ENCODE data around the gene WWTR1. TPM values are rescaled to one million over a fixed set of nuclear protein-coding genes. Genes with fewer than 3 reads are reported as not detected.

The WWTR1 gene
- total and polyA plus RNA-seq, 2 experiments from 2014 or later: 25.1 to 26.2 TPM

- H3K79me2 ChIP-seq (replicated peaks; ENCODE audit: insufficient read depth): peaks cover 87% of the 10 kb centered on the region
- Mint-ChIP-seq H3K4me1 (peaks cover 38% of the 10 kb centered on the region), H3K36me3 (ENCODE audit: low read depth) (peaks cover 55% of the 10 kb centered on the region), H3K4me3 (no peak overlapping the region), H3K9me3 (no peaks in the 10 kb centered on the region), H3K27ac (peak overlapping the region; percentile 78; the same call in 1 of the 2 replicates), H3K27me3 (ENCODE audit: insufficient read depth, low read depth, poor library complexity) (peaks cover 15% of the 10 kb centered on the region)
- H3K36me3 ChIP-seq (ENCODE audit: insufficient read depth): peaks cover 14% of the 10 kb centered on the region; the same call in 1 of the 2 replicates
- TF ChIP-seq STAT1 (IDR thresholded peaks at IDR 0.05; ENCODE audit: unreplicated experiment): no peak
- H3K4me3 ChIP-seq: no peak overlapping the region
- peaks cover 25% of the 10 kb centered on the region for H3K4me1 ChIP-seq (ENCODE audit: insufficient read depth)
- peaks cover 7% of the 10 kb centered on the region; the same call in 1 of the 2 replicates for H3K27me3 ChIP-seq (ENCODE audit: insufficient read depth)
- 0 out of 2 replicates have a peak overlapping the region, but pooled peaks have one; percentile 60 for H3K4me2 ChIP-seq
- no peaks in the 10 kb centered on the region for H3F3A ChIP-seq (replicated peaks; ENCODE audit: low read depth)
- H4K20me1 ChIP-seq (replicated peaks; ENCODE audit: insufficient read depth): peaks cover 19% of the 10 kb centered on the region; the same call in 1 of the 2 replicates
- H2AFZ ChIP-seq: no peak overlapping the region
- ATAC-seq: no peak
- no peak for DNase-seq (ENCODE audit: low spot score)
- H3K27ac ChIP-seq (ENCODE audit: low read depth): no peak overlapping the region
- H3K9me2 ChIP-seq (ENCODE audit: insufficient read depth): no peaks in the 10 kb centered on the region
Measured at GRCh38 chr3:149653564-149653963, 4.3 kb downstream of the WWTR1 start.

DNA sequence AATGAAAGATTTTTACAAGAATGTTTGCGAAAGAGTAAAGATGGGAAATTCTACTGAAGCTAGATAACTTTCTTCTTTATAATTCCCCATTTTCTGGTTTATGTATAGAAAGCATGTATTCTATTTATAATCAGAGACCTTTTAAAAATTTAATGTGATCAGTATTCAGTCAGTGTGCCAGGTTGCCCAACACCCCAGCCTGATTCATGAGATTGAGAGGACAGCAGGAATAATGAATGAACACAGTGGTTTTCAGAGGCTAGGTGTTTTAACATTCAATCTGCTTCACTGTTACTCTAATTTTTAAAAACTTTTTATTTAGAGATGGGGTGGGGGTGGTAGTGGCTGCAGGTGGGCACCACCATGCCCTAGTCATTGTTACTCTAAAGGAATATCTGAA, 4.7 kb downstream of the WWTR1 start:
- Mint-ChIP-seq H3K4me3 (no peak overlapping the region), H3K36me3 (ENCODE audit: low read depth) (peaks cover 59% of the 10 kb centered on the region), H3K27me3 (ENCODE audit: insufficient read depth, low read depth, poor library complexity) (peaks cover 12% of the 10 kb centered on the region), H3K4me1 (peaks cover 42% of the 10 kb centered on the region), H3K27ac (0 out of 2 replicates have a peak overlapping the region, but pooled peaks have one; percentile 78), H3K9me3 (no peaks in the 10 kb centered on the region)
- Histone ChIP-seq H4K20me1 (replicated peaks; ENCODE audit: insufficient read depth) (peaks cover 19% of the 10 kb centered on the region; the same call in 1 of the 2 replicates), H3K27me3 (ENCODE audit: insufficient read depth) (peaks cover 7% of the 10 kb centered on the region; the same call in 1 of the 2 replicates), H2AFZ (no peak overlapping the region), H3K27ac (ENCODE audit: low read depth) (no peak overlapping the region), H3K36me3 (ENCODE audit: insufficient read depth) (peaks cover 14% of the 10 kb centered on the region; the same call in 1 of the 2 replicates), H3F3A (replicated peaks; ENCODE audit: low read depth) (no peaks in the 10 kb centered on the region), H3K4me1 (ENCODE audit: insufficient read depth) (peaks cover 25% of the 10 kb centered on the region), H3K79me2 (replicated peaks; ENCODE audit: insufficient read depth) (peaks cover 91% of the 10 kb centered on the region), H3K9me2 (ENCODE audit: insufficient read depth) (no peaks in the 10 kb centered on the region), H3K4me3 (no peak overlapping the region), H3K4me2 (no peak overlapping the region)
- ATAC-seq (no peak), DNase-seq (ENCODE audit: low spot score) (no peak)
- TF ChIP-seq EZH2 (IDR thresholded peaks at IDR 0.05; ENCODE audit: low read depth, unreplicated experiment): no peak
- no peak for TF ChIP-seq NANOG (IDR thresholded peaks at IDR 0.05; ENCODE audit: borderline replicate concordance)
- TF ChIP-seq EZH2phosphoT487 (IDR thresholded peaks at IDR 0.05; ENCODE audit: unreplicated experiment): no peak
- TF ChIP-seq CREB1 (CRISPR knock-in tag; IDR thresholded peaks at IDR 0.05; ENCODE audit: low read depth): no peak

- Histone ChIP-seq H3K27me3 (ENCODE audit: insufficient read depth) (no peaks in the 10 kb centered on the region), H3K4me3 (no peak overlapping the region), H3K27ac (ENCODE audit: low read depth) (no peak overlapping the region), H2AFZ (no peak overlapping the region), H3K9me2 (ENCODE audit: insufficient read depth) (no peaks in the 10 kb centered on the region), H3K79me2 (replicated peaks; ENCODE audit: insufficient read depth) (peaks cover 99% of the 10 kb centered on the region), H3K36me3 (ENCODE audit: insufficient read depth) (peaks cover 21% of the 10 kb centered on the region; the same call in 1 of the 2 replicates), H3K4me2 (no peak overlapping the region), H3K4me1 (ENCODE audit: insufficient read depth) (peaks cover 20% of the 10 kb centered on the region), H4K20me1 (replicated peaks; ENCODE audit: insufficient read depth) (peaks cover 12% of the 10 kb centered on the region; the same call in 1 of the 2 replicates), H3F3A (replicated peaks; ENCODE audit: low read depth) (no peaks in the 10 kb centered on the region)
- ATAC-seq (no peak), DNase-seq (ENCODE audit: low spot score) (no peak)
- Mint-ChIP-seq H3K4me1 (peaks cover 33% of the 10 kb centered on the region), H3K4me3 (no peak overlapping the region), H3K9me3 (no peaks in the 10 kb centered on the region), H3K27ac (no peak overlapping the region), H3K27me3 (ENCODE audit: insufficient read depth, low read depth, poor library complexity) (peaks cover under 1% of the 10 kb centered on the region), H3K36me3 (ENCODE audit: low read depth) (peaks cover 60% of the 10 kb centered on the region)
- no peak for TF ChIP-seq CREB1 (CRISPR knock-in tag; IDR thresholded peaks at IDR 0.05; ENCODE audit: low read depth)
Measured at GRCh38 chr3:149650828-149651227, 7.0 kb downstream of the WWTR1 start.

Data from GM23338 (cell line).